Measurements from ENCODE around the gene PCYT1A.

GRCh38 chr3:196235452-196236122 is 51.9 kb downstream of the PCYT1A start:
- no peak for TF ChIP-seq CTCF (IDR thresholded peaks at IDR 0.05)
- no peak for TF ChIP-seq POLR2A (IDR thresholded peaks at IDR 0.05)
